Liver (tissue), 10 donors: ENCODE data around the gene MARK3. TPM values are rescaled to one million over a fixed set of nuclear protein-coding genes. Genes with fewer than 3 reads are reported as not detected.

Experiments used
- DNase-seq: peaks from one replicate; pipeline ENCODE4 v3.0.0-alpha.2; 2017; ENCODE audit warnings: low spot score
- H3K27ac ChIP-seq, 2 donors: one replicate each; pipeline ENCODE4 v1.7.0; 2013; ENCODE audit warnings: inconsistent platforms in 2 of 2, low read length in 2 of 2, control low read depth in 1 of 2, low read depth in 1 of 2, mild to moderate bottlenecking in 1 of 2
- H3K27me3 ChIP-seq, 4 donors: one replicate each; pipeline versions ENCODE4 v1.6.1 to v1.7.0; 2013; ENCODE audit warnings: low read length in 3 of 4, inconsistent platforms in 1 of 4, mild to moderate bottlenecking in 1 of 4, moderate library complexity in 1 of 4; ENCODE audit not compliant: control insufficient read depth in 4 of 4, insufficient read depth in 4 of 4
- H3K36me3 ChIP-seq, 4 donors: one replicate each; pipeline versions ENCODE4 v1.6.1 to v1.7.0; 2013; ENCODE audit warnings: low read length in 3 of 4, mild to moderate bottlenecking in 3 of 4, low read depth in 1 of 4, moderate library complexity in 1 of 4; ENCODE audit not compliant: control insufficient read depth in 4 of 4, insufficient read depth in 3 of 4
- H3K4me1 ChIP-seq, 4 donors: one replicate each; pipeline versions ENCODE4 v1.6.1 to v1.7.0; 2013; ENCODE audit warnings: low read length in 3 of 4, mild to moderate bottlenecking in 3 of 4, moderate library complexity in 1 of 4; ENCODE audit not compliant: control insufficient read depth in 4 of 4, insufficient read depth in 4 of 4
- H3K4me3 ChIP-seq, 3 donors: one replicate each; pipeline versions ENCODE4 v1.6.1 to v1.7.0; 2013; ENCODE audit warnings: low read length in 3 of 3, control low read depth in 1 of 3, low read depth in 1 of 3, mild to moderate bottlenecking in 1 of 3
- H3K9ac ChIP-seq, 2 donors: one replicate each; pipeline ENCODE4 v1.7.0; 2013; ENCODE audit warnings: low read length in 2 of 2, mild to moderate bottlenecking in 2 of 2, moderate library complexity in 2 of 2, control low read depth in 1 of 2, low read depth in 1 of 2
- H3K9me3 ChIP-seq, 4 donors: one replicate each; pipeline versions ENCODE4 v1.6.1 to v1.7.0; 2013; ENCODE audit warnings: low read length in 3 of 4; ENCODE audit not compliant: control insufficient read depth in 4 of 4
- CTCF ChIP-seq: fragments of 150-350 bp; IDR thresholded peaks from 2 replicates; pipeline ENCODE4 v1.5.1; 2017; ENCODE audit warnings: improper control_type of control experiment, low read depth, low read length; ENCODE audit not compliant: missing input control
- EGR1 ChIP-seq, 2 donors: IDR thresholded peaks; 2 replicates each; pipeline ENCODE4 v1.6.1; 2016 to 2018; ENCODE audit warnings: antibody characterized with exemption in 2 of 2, low read depth in 2 of 2
- FOXA1 ChIP-seq: IDR thresholded peaks from 2 replicates; pipeline ENCODE4 v1.6.1; 2016; ENCODE audit warnings: antibody characterized with exemption
- FOXA2 ChIP-seq: IDR thresholded peaks from 2 replicates; pipeline ENCODE4 v1.6.1; 2016; ENCODE audit warnings: antibody characterized with exemption
- GABPA ChIP-seq, 2 donors: IDR thresholded peaks in 1 of 2; conservative IDR thresholded peaks in 1 of 2; 2 replicates each; pipeline ENCODE4 v1.6.1; 2016; ENCODE audit warnings: antibody characterized with exemption in 2 of 2, mild to moderate bottlenecking in 1 of 2, moderate library complexity in 1 of 2
- HNF4A ChIP-seq, 2 donors: conservative IDR thresholded peaks; 2 replicates each; pipeline ENCODE4 v1.6.1; 2016; ENCODE audit warnings: antibody characterized with exemption in 2 of 2, mild to moderate bottlenecking in 2 of 2
- HNF4G ChIP-seq: IDR thresholded peaks from 2 replicates; pipeline ENCODE4 v1.6.1; 2016; ENCODE audit warnings: antibody characterized with exemption
- NR2F2 ChIP-seq: IDR thresholded peaks from 2 replicates; pipeline ENCODE4 v1.6.1; 2016; ENCODE audit warnings: antibody characterized with exemption
- RAD21 ChIP-seq, 2 donors: IDR thresholded peaks; 2 replicates each; pipeline ENCODE4 v1.6.1; 2016; ENCODE audit warnings: antibody characterized with exemption in 2 of 2, mild to moderate bottlenecking in 2 of 2
- REST ChIP-seq: IDR thresholded peaks from 2 replicates; pipeline ENCODE4 v1.6.1; 2016; ENCODE audit warnings: antibody characterized with exemption, mild to moderate bottlenecking
- SP1 ChIP-seq: IDR thresholded peaks from 2 replicates; pipeline ENCODE4 v1.6.1; 2018; ENCODE audit warnings: antibody characterized with exemption, mild to moderate bottlenecking
- WGBS: extraction: QIAGEN DNeasy Blood & Tissue Kit; methylation state at CpG from one replicate; pipeline ENCODE4 v1.1.7; 2013; 5-methylcytosine and 5-hydroxymethylcytosine counted together
- polyA plus RNA-seq, 2 donors: library from polyadenylated mRNA; stranded (reverse) in 1 of 2; unstranded in 1 of 2; fragments of 200-250 nt in 1 of 2; fragments of >200 nt in 1 of 2; fragmentation: Nextera tagmentation in 1 of 2; extraction: Ambion mirVana in 1 of 2; gene quantifications; one replicate each; pipeline versions ENCODE4 v1.2.1 to v1.2.3, GENCODE V29; 2013 to 2015
- small RNA-seq: library from RNA; depleted of rRNA; stranded (forward); fragments of <200 nt; gene quantifications from one replicate; pipeline ENCODE3, GENCODE V24; 2014
- total RNA-seq, 2 donors: library from RNA; depleted of rRNA; stranded (reverse); fragments of >200 nt; gene quantifications; one replicate each; pipeline ENCODE4 v1.2.3, GENCODE V29; 2014
- TF ChIP-seq, protein P1 (sequence below): IDR thresholded peaks from 2 replicates; pipeline ENCODE4 v1.6.1; 2016; ENCODE audit warnings: antibody characterized with exemption
- TF ChIP-seq, protein P2 (sequence below): IDR thresholded peaks from 2 replicates; pipeline ENCODE4 v1.6.1; 2016; ENCODE audit warnings: antibody characterized with exemption
- donor health status: healthy.
- donor health status: healthy.
- donor health status: healthy.
- donor health status: healthy.
- donor health status: healthy.

The MARK3 gene
- total and polyA plus RNA-seq, 4 donors = 14.1 to 86.0 (median 33.0) TPM

DNA sequence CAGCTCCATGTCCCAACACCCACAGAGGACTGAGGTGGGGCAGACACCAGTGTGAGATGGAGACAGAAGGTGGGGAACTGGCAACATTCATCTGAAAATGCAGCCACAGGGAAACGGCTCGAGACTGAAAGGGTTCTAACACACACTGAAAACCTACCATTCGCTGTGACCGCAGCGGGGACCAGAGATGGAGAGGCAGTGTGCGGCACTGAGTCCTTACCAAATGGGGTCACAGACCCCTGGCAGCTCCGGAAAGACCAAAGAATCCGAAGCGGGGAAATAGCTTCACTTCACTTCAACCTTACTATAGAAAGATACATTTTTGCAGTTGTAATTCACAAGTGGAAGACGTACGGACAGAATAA lies 167.6 kb downstream of the MARK3 start:
- TF ChIP-seq, protein P1, sequence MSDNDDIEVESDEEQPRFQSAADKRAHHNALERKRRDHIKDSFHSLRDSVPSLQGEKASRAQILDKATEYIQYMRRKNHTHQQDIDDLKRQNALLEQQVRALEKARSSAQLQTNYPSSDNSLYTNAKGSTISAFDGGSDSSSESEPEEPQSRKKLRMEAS = no peak
- TF ChIP-seq FOXA1 (no peak), CTCF (no peak), SP1 (no peak), RAD21 (IDR thresholded peaks at IDR 0.05) (no peak), EGR1 (IDR thresholded peaks at IDR 0.05; ENCODE audit: low read depth in 2 of 2) (no peak), FOXA2 (no peak), HNF4G (no peak), REST (no peak), GABPA (IDR thresholded peaks at IDR 0.05 in 1 of 2, conservative IDR thresholded peaks at IDR 0.05 in 1 of 2) (no peak), HNF4A (conservative IDR thresholded peaks at IDR 0.05) (no peak), NR2F2 (no peak)
- TF ChIP-seq, protein P2, sequence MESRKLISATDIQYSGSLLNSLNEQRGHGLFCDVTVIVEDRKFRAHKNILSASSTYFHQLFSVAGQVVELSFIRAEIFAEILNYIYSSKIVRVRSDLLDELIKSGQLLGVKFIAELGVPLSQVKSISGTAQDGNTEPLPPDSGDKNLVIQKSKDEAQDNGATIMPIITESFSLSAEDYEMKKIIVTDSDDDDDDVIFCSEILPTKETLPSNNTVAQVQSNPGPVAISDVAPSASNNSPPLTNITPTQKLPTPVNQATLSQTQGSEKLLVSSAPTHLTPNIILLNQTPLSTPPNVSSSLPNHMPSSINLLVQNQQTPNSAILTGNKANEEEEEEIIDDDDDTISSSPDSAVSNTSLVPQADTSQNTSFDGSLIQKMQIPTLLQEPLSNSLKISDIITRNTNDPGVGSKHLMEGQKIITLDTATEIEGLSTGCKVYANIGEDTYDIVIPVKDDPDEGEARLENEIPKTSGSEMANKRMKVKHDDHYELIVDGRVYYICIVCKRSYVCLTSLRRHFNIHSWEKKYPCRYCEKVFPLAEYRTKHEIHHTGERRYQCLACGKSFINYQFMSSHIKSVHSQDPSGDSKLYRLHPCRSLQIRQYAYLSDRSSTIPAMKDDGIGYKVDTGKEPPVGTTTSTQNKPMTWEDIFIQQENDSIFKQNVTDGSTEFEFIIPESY = no peak
- no peak for DNase-seq
- Histone ChIP-seq H3K9ac (no peak overlapping the region), H3K27me3 (no peaks in the 10 kb centered on the region), H3K27ac (no peak overlapping the region), H3K9me3 (no peaks in the 10 kb centered on the region), H3K4me3 (no peak overlapping the region), H3K4me1 (peaks cover 0 to 4% (median 0%) of the 10 kb centered on the region in 4 donors), H3K36me3 (peaks cover 0 to 3% (median 0%) of the 10 kb centered on the region in 4 donors)
- WGBS = 96% methylated on average over 11 of the region's 11 CpGs

Small RNAs within 50 kb of the gene (small RNA-seq; reads per million reads assigned to genes)
- gene RNU7-160P (not detected), gene SNORA28 (104 reads per million, percentile 98 among the genes with 10 or more reads in this experiment)

Other genes with a start within 250 kb of the MARK3 start
- 100 to 1,000 TPM; 121 to 181 TPM for gene EIF5, start 51.2 kb upstream of the MARK3 start, total RNA-seq
- 100 to 1,000 TPM; 203 to 435 TPM for gene EIF5, start 51.2 kb upstream of the MARK3 start, polyA plus RNA-seq
- 10 to 100 TPM in 1 of 2 donors, 1 to 10 TPM in 1; 9.0 to 26.6 TPM for gene CKB, start 137.4 kb downstream of the MARK3 start, total RNA-seq
- gene CKB, start 137.4 kb downstream of the MARK3 start, polyA plus RNA-seq = 10 to 100 TPM; 14.3 to 32.9 TPM
- 1 to 10 TPM; 5.1 to 7.9 TPM for gene TRMT61A, start 143.8 kb downstream of the MARK3 start, total RNA-seq
- 1 to 10 TPM; 4.1 to 8.0 TPM for gene TRMT61A, start 143.8 kb downstream of the MARK3 start, polyA plus RNA-seq
- gene BAG5, start 177.2 kb downstream of the MARK3 start, total RNA-seq = 10 to 100 TPM; 12.0 to 12.5 TPM
- gene BAG5, start 177.2 kb downstream of the MARK3 start, polyA plus RNA-seq = 1 to 10 TPM; 5.4 to 5.6 TPM
- 10 to 100 TPM in 1 of 2 donors, 1 to 10 TPM in 1; 8.3 to 10.3 TPM for gene COA8, start 177.5 kb downstream of the MARK3 start, total RNA-seq
- 10 to 100 TPM; 23.8 to 35.5 TPM for gene COA8, start 177.5 kb downstream of the MARK3 start, polyA plus RNA-seq
- 100 to 1,000 TPM in 1 of 2 donors, 10 to 100 TPM in 1; 61.6 to 131 TPM for gene KLC1, start 243.8 kb downstream of the MARK3 start, total RNA-seq
- gene KLC1, start 243.8 kb downstream of the MARK3 start, polyA plus RNA-seq = 10 to 100 TPM; 22.9 to 30.4 TPM